ENCODE measurements around the gene OTULIN. TPM values are rescaled to one million over a fixed set of nuclear protein-coding genes. Genes with fewer than 3 reads are reported as not detected.

The OTULIN gene
- 20.1 and 23.2 TPM in 2 replicates for total RNA-seq

GRCh38 chr5:14664270-14665100, at the start of gene OTULIN:
TSS of gene OTULIN (plus strand) at chr5:14664718. CDS start at chr5:14664826, 108 bp downstream.

Other genes starting within 250 kb of the OTULIN start
- 1.0 TPM in 2 replicates for gene OTULINL, start 82.9 kb upstream of the OTULIN start, total RNA-seq
- 7.0 and 7.7 TPM in 2 replicates for gene ANKH, start 207.1 kb downstream of the OTULIN start, total RNA-seq

Data from bronchus fibroblast of lung (primary cell).